Amniotic stem cell (primary cell): ENCODE data around the gene COL15A1.
"Not testable (repeated sequence)": the region's sequence is repeated elsewhere in the genome, so short reads cannot be mapped to it uniquely, and the experiment has no call there.

Experiments used
- DNase-seq: peaks from one replicate; lab custom pipeline; 2025; lab: John Stamatoyannopoulos, UW

Gene COL15A1

DNA sequence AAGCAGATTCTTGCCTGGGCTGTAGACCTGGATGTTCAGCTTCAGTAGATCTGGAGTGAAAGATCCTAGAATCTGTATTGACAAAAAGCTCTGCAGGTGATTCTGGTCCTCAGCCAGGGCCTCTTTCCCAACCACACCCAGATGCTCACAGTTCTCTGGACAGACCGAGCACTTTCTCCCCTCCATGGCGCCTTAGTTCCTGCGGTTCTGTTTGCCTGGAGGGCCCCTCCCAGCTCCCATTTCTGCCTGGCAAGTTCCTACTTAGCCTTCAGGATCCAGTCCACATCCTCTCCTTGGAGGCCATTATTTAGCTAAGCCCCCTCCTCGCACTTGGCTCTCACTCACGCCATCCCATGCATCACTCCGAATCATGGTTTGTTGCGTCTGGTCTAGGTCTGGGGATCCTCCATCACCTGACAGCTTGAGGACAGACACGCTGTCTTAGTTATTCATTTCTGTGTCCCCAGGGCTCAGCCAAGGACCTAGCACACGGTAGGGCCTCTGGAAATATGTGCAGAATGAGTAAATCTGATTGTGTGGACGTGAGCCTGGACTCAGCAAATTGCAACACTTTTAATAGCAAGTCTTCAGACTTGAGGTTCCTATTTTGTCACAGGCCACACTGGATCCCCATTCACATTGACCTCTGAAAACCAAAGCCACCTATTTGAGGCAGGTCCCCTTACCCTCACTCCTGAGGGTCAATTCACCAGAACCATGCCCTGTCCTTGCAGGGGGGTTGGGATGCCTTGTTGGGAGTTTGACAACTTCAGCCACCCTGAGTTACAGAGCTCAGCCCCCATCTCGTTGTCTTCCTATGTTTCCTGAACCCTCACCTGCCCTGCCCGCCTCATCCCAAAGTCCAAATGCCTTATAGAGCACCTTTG is 50.7 kb downstream of the COL15A1 start:
- DNase-seq, result no peak

- no peak for DNase-seq
Measured at GRCh38 chr9:98995059-98995671, 51.5 kb downstream of the COL15A1 start.

DNA sequence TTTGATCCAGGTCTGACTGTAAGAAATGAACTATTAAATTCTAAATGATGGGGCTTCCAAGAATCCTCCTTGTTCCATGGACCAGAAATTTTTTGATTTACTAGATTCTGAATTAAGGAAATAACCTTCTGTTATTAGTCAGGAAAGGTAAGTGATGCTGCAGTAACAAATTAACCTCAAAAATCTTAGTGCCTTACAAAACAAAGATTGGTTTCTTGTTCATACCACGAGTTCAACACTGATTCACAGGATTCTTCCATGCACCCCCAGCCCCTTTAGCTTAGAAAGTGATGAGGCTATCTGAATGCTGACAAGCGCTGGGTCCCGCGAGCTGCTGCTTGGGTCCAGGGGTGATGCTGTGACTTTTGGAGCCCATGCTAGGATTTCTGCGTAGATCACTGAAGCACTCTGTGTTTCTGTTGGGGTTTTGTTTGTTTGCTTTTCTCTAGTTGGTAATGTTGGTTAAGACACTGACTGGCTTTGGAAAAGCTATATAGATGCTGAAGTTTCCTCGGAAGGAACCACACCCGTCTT is 52.3 kb downstream of the COL15A1 start:
- no peak for DNase-seq

- DNase-seq, result no peak
Measured at GRCh38 chr9:98997604-98998003, 53.9 kb downstream of the COL15A1 start.

DNA sequence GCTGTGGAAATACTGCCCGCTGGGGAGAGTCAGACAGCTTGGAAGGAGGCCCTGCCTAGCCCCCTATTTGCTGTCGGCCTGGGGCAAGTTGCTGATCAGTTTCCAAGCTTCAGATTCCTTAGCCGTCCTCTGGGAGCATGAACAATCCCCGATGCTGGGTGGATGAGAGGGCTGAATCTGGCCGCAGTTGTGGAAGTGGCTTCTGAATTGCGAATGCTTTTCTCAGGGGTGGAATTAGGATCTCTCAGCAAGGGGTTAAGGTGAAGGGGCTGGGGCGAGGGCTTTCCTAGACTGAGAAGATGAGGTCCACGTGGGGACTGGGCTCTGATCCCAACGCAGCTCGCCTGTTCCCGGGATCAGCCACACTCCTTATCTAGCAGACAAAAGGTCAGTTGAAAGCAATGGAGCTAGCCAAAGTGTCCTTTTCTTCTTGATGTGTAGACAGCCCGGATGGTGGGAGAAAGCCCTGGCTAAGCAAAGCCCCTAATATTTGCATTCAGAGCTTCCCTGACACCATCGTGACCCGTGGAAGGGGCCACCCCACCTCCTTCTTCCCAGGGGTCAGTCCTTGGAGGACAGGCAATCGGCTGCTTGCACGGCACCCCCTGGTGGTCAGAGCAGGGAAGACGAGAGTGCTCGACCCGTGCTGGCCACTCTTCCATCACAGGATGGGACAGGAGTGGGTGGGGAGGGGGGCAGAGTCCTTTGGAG is 54.9 kb downstream of the COL15A1 start:
- no peak for DNase-seq

- DNase-seq, result no peak
Measured at GRCh38 chr9:98999152-98999525, 55.4 kb downstream of the COL15A1 start.

GRCh38 chr9:99000476-99001395 is 57.0 kb downstream of the COL15A1 start:
- peak; percentile 62 for DNase-seq

DNA sequence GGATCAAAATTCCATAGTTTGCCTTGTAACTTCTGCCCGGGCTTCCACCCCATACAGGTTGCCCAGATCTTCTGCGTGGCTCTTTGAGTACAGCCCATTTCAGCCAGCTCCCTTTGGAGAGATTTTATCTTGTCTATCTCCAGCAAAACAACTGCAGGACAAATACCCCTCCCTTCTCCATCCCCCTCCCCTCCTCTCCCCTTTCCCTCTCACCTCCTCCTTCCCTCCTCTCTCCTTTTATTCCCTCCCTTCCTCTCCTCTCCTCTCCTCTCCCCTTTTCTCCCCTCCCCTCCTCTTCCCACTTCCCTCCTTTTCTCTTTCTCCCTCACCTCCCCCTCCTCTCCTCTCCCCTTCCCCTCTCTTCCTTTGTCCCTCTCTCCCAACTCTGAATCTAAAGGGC is 58.2 kb downstream of the COL15A1 start:
- no peak for DNase-seq

- no peak for DNase-seq
Measured at GRCh38 chr9:99002706-99003105, 59.0 kb downstream of the COL15A1 start.

- DNase-seq, result no peak
Measured at GRCh38 chr9:99003308-99003707, 59.6 kb downstream of the COL15A1 start.

GRCh38 chr9:99004115-99004514 is 60.4 kb downstream of the COL15A1 start:
- no peak for DNase-seq

DNA sequence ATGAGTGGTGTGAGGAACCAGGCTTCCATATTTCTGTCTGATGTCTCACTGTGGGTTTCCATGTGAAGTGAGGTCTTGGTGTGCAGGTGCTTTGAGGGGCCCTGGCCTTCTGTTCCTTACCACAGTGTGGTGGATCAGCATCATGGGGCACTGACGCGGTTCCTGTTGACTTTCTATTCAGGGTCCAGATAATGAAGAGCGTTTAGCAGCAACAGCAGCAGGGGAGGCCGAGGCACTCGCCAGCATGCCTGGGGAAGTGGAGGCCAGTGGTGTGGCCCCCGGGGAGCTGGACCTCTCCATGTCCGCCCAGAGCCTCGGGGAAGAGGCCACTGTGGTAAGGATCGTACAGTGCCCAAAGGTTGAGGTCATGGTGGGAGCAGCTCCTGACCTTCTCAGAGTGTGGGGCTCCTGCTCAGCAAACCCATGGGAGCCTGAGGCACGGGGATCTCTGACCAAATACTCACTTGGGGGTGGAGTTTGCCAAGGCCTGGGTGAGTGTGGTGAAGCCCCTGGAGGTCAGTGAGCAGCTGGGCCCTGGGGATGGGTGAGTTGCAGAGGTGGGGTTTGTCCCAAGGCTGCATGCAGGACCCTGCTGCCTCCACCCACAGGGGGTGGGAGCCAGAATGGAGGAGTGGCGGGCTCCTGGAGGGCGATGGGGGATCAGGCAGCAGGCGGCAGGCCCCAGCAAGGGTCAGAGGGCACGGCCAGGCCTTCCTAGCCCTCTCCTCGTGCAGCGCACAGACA is 61.2 kb downstream of the COL15A1 start:
- no peak for DNase-seq

DNA sequence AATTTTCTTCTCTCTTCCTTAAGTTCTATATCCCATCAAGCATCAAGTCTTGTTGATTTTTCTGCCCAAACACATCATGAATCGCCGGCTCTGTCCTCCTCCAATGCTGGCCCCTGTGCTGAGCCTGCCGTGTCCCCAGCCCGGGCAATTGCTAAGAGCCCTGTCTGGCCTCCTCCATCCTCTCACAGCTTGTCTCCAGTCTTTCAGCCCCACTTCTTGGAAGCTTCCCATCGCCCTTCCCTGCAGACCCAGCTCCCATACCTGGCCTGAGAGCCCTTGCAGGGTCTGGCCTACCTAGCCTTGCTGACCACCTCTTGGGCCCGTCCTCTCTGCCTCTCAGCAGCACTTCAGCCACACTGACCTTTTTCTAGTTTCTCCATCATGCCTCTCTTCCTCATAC is 61.9 kb downstream of the COL15A1 start:
- no peak for DNase-seq

- DNase-seq, result no peak
Measured at GRCh38 chr9:99006511-99006910, 62.8 kb downstream of the COL15A1 start.

- no peak for DNase-seq
Measured at GRCh38 chr9:99006979-99007378, 63.3 kb downstream of the COL15A1 start.

- no peak for DNase-seq
Measured at GRCh38 chr9:99008203-99008602, 64.5 kb downstream of the COL15A1 start.

- DNase-seq, result not testable (repeated sequence)
Measured at GRCh38 chr9:99010393-99010792, 66.7 kb downstream of the COL15A1 start.

DNA sequence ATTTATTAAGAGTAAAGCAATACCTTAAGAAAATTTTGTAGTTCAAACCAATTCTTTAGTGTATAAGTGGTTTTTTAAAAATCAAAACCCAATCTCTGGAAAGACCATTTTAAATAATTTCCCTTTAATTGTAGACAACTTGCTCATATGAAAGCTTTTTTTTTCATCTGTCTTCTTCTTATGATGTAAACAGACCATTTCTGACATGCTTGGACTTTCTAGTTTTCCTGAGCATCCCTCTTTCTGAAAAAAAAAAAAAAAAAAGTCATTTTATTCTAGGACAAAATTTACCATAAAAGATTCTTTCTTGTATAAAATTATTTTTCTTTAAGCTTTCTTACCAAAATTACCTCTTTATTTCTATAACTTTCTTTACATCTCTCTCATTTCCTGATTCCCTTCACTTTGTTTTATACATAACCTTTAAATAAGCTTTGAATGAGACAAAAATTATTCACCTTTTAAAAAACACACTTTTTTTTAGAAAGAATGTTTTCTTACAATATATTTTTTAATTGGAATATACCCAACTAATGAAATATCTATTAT is 67.5 kb downstream of the COL15A1 start:
- DNase-seq, result no peak

DNA sequence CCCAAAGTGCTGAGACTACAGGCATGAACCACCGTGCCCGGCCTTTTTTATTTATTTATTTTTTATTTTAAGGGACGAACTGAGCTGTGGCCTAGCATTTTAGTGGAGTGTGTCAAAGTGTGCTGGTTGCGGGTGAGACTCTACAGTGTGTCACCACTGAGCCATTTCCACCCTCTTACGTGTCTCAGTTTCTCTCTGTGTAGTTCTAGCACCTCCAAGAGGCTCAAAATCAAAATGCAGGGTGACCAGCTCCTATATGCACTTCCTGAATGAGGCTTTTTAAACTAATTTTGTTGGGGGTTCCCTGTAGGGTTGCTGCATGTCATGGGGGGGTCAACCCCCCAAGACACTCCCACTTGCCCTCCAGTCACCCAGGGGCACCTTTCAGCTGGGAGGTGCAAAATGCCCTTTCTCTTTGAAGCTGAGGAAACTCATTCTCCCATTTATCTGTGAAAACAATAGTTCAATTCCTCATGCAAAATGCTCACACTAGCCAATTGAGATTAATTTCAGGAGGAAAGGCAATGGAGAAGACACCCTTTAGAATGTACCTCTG is 69.3 kb downstream of the COL15A1 start:
- no peak for DNase-seq

- DNase-seq, result no peak
Measured at GRCh38 chr9:99013550-99013949, 69.8 kb downstream of the COL15A1 start.
